OCI-LY7 (cell line): ENCODE measurements around the gene ACACA.

Source experiments
- EZH2phosphoT487 ChIP-seq: fragments of 200-600 bp; sonication (generic); IDR thresholded peaks from 2 replicates; pipeline ENCODE4 v1.6.1; 2018; ENCODE audit warnings: low read depth, borderline replicate concordance, mild to moderate bottlenecking, mixed run types, antibody characterized with exemption, low read length, moderate library complexity, mixed read lengths
- TF ChIP-seq, protein P1 (sequence below): fragments of 200-600 bp; sonication (generic); conservative IDR thresholded peaks from 2 replicates; pipeline ENCODE4 v1.5.1; 2014; ENCODE audit warnings: mild to moderate bottlenecking, antibody characterized with exemption, low read length, moderate library complexity, mixed read lengths

DNA sequence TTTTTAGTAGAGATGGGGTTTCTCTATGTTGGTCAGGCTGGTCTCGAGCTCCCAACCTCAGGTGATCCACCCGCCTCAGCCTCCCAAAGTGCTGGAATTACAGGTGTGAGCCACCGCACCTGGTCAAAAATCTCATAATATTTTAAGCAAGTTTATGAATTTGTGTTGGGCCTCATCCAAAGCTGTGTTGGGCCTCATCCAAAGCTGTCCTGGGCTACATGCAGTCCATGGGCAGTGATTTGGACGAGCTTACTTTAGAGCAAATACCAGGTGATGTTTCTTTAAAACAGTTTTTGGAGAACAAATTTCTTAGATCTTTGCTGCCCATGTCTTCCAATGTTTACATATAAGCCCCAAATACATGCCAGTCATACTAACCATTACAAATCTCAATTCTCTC is 115.3 kb downstream of the ACACA start:
- TF ChIP-seq, protein P1, sequence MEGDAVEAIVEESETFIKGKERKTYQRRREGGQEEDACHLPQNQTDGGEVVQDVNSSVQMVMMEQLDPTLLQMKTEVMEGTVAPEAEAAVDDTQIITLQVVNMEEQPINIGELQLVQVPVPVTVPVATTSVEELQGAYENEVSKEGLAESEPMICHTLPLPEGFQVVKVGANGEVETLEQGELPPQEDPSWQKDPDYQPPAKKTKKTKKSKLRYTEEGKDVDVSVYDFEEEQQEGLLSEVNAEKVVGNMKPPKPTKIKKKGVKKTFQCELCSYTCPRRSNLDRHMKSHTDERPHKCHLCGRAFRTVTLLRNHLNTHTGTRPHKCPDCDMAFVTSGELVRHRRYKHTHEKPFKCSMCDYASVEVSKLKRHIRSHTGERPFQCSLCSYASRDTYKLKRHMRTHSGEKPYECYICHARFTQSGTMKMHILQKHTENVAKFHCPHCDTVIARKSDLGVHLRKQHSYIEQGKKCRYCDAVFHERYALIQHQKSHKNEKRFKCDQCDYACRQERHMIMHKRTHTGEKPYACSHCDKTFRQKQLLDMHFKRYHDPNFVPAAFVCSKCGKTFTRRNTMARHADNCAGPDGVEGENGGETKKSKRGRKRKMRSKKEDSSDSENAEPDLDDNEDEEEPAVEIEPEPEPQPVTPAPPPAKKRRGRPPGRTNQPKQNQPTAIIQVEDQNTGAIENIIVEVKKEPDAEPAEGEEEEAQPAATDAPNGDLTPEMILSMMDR: no peak
- no peak for TF ChIP-seq EZH2phosphoT487
